HUES64 (cell line): Measurements from ENCODE around the gene VMAC. TPM values are rescaled to one million over a fixed set of nuclear protein-coding genes. Genes with fewer than 3 reads are reported as not detected.
"Not testable (repeated sequence)": the region's sequence is repeated elsewhere in the genome, so short reads cannot be mapped to it uniquely, and the experiment has no call there.

Experiments used
- H3K27ac ChIP-seq: 2 replicates; pipeline ENCODE4 v1.7.0; 2013; ENCODE audit warnings: low read depth, low read length, inconsistent platforms
- H3K27me3 ChIP-seq: 2 replicates; pipeline ENCODE4 v1.6.1; 2013; ENCODE audit warnings: mild to moderate bottlenecking, low read length; ENCODE audit not compliant: insufficient read depth
- H3K36me3 ChIP-seq: 2 replicates; pipeline ENCODE4 v1.6.1; 2013; ENCODE audit warnings: mild to moderate bottlenecking, low read length; ENCODE audit not compliant: insufficient read depth
- H3K4me1 ChIP-seq: 2 replicates; pipeline ENCODE4 v1.6.1; 2013; ENCODE audit warnings: mild to moderate bottlenecking, low read length, moderate library complexity; ENCODE audit not compliant: insufficient read depth
- H3K4me3 ChIP-seq: 2 replicates; pipeline ENCODE4 v1.5.1; 2013; ENCODE audit warnings: mild to moderate bottlenecking, low read length, moderate library complexity
- H3K9ac ChIP-seq: 2 replicates; pipeline ENCODE4 v1.6.1; 2013; ENCODE audit warnings: mild to moderate bottlenecking, low read depth, low read length
- H3K9me3 ChIP-seq: 2 replicates; pipeline ENCODE4 v1.6.1; 2013; ENCODE audit warnings: low read depth, low read length; ENCODE audit not compliant: insufficient read depth
- WGBS: fragments of 150-250, 120-280 bp; methylation state at CpG from one replicate; pipeline ENCODE4 v1.1.7; 2013; ENCODE audit warnings: missing lambda C conversion rate; 5-methylcytosine and 5-hydroxymethylcytosine counted together
- polyA plus RNA-seq, 2 experiments: library from polyadenylated mRNA; stranded (reverse); fragments of 50-300 nt; gene quantifications; one replicate each; pipeline ENCODE4 v1.2.3, GENCODE V29; 2013

VMAC gene
- polyA plus RNA-seq (2013, experiment 1 of 2) = 0.55 TPM
- 0.95 TPM for polyA plus RNA-seq (2013, experiment 2 of 2)

- peak within 1 kb of the TSS; percentile 97 for H3K4me3 ChIP-seq
- H3K4me1 ChIP-seq = no peaks in the 10 kb centered on the region
- H3K36me3 ChIP-seq = peaks cover 14% of the 10 kb centered on the region
- no peaks in the 10 kb centered on the region for H3K9me3 ChIP-seq
- H3K27me3 ChIP-seq = no peaks in the 10 kb centered on the region
- peak within 1 kb of the TSS; percentile 98 for H3K27ac ChIP-seq
- WGBS = 1% methylated on average over 61 of the region's 61 CpGs
- H3K9ac ChIP-seq = peak within 1 kb of the TSS; percentile 99
Observed at GRCh38 chr19:5904352-5905113, at the start of gene VMAC. VMAC (plus strand) TSS chr19:5904872; CDS start chr19:5904891, 19 bp downstream.

GRCh38 chr19:5855151-5855550 is 49.5 kb upstream of the VMAC start:
- WGBS = 90% methylated on average over 9 of the region's 9 CpGs
- not testable (repeated sequence) for H3K9ac ChIP-seq, H3K27ac ChIP-seq, H3K4me1 ChIP-seq, H3K9me3 ChIP-seq, H3K4me3 ChIP-seq, H3K36me3 ChIP-seq, H3K27me3 ChIP-seq

GRCh38 chr19:5857203-5858081 is 47.2 kb upstream of the VMAC start:
- WGBS = 91% methylated on average over 18 of the region's 18 CpGs
- H3K9ac ChIP-seq = no peak overlapping the region
- H3K27me3 ChIP-seq = peaks cover 4% of the 10 kb centered on the region; the same call in 1 of the 2 replicates
- no peaks in the 10 kb centered on the region for H3K4me1 ChIP-seq
- no peak overlapping the region for H3K4me3 ChIP-seq
- H3K27ac ChIP-seq = no peak overlapping the region
- H3K36me3 ChIP-seq = no peaks in the 10 kb centered on the region
- H3K9me3 ChIP-seq = no peaks in the 10 kb centered on the region

GRCh38 chr19:5863030-5863665 is 41.5 kb upstream of the VMAC start:
- no peaks in the 10 kb centered on the region for H3K4me1 ChIP-seq
- 87% methylated on average over 11 of the region's 11 CpGs for WGBS
- no peaks in the 10 kb centered on the region for H3K36me3 ChIP-seq
- H3K27me3 ChIP-seq = no peaks in the 10 kb centered on the region
- H3K9me3 ChIP-seq = no peaks in the 10 kb centered on the region
- H3K9ac ChIP-seq = no peak overlapping the region
- H3K27ac ChIP-seq = no peak overlapping the region
- H3K4me3 ChIP-seq = no peak overlapping the region

GRCh38 chr19:5864013-5864720 is 40.5 kb upstream of the VMAC start:
- Histone ChIP-seq H3K36me3 (no peaks in the 10 kb centered on the region), H3K4me3 (no peak overlapping the region), H3K4me1 (no peaks in the 10 kb centered on the region), H3K9ac (no peak overlapping the region), H3K27ac (no peak overlapping the region), H3K27me3 (no peaks in the 10 kb centered on the region), H3K9me3 (no peaks in the 10 kb centered on the region)
- 95% methylated on average over 9 of the region's 9 CpGs for WGBS

- Histone ChIP-seq H3K27me3 (no peaks in the 10 kb centered on the region), H3K4me3 (no peak overlapping the region), H3K9ac (no peak overlapping the region), H3K27ac (no peak overlapping the region), H3K36me3 (no peaks in the 10 kb centered on the region), H3K4me1 (no peaks in the 10 kb centered on the region), H3K9me3 (no peaks in the 10 kb centered on the region)
- WGBS = 95% methylated on average over 14 of the region's 14 CpGs
Observed at GRCh38 chr19:5864725-5865486, 39.8 kb upstream of the VMAC start.

- Histone ChIP-seq H3K9me3 (no peaks in the 10 kb centered on the region), H3K36me3 (no peaks in the 10 kb centered on the region), H3K4me3 (no peak overlapping the region), H3K27me3 (no peaks in the 10 kb centered on the region), H3K9ac (no peak overlapping the region), H3K27ac (no peak overlapping the region), H3K4me1 (no peaks in the 10 kb centered on the region)
- WGBS = 94% methylated on average over 11 of the region's 11 CpGs
Observed at GRCh38 chr19:5865772-5866171, 38.9 kb upstream of the VMAC start.

GRCh38 chr19:5867201-5868136 is 37.2 kb upstream of the VMAC start:
- H3K9ac ChIP-seq = no peak overlapping the region
- H3K4me1 ChIP-seq = no peaks in the 10 kb centered on the region
- no peaks in the 10 kb centered on the region for H3K9me3 ChIP-seq
- H3K4me3 ChIP-seq = no peak overlapping the region
- no peaks in the 10 kb centered on the region for H3K27me3 ChIP-seq
- no peak overlapping the region for H3K27ac ChIP-seq
- no peaks in the 10 kb centered on the region for H3K36me3 ChIP-seq
- 88% methylated on average over 31 of the region's 31 CpGs for WGBS

GRCh38 chr19:5870986-5871394 is 33.7 kb upstream of the VMAC start:
- Histone ChIP-seq H3K27ac (no peak overlapping the region), H3K4me1 (no peaks in the 10 kb centered on the region)
- WGBS = 93% methylated on average over 12 of the region's 12 CpGs

More at GRCh38 chr19:5870986-5871394, 33.7 kb upstream of the VMAC start:
- no peaks in the 10 kb centered on the region for H3K9me3 ChIP-seq
- no peaks in the 10 kb centered on the region for H3K36me3 ChIP-seq
- no peak overlapping the region for H3K4me3 ChIP-seq
- H3K27me3 ChIP-seq = no peaks in the 10 kb centered on the region
- H3K9ac ChIP-seq = no peak overlapping the region
